ENCODE measurements around the gene AGER. TPM values are rescaled to one million over a fixed set of nuclear protein-coding genes. Genes with fewer than 3 reads are reported as not detected.
"Not testable (repeated sequence)": the region's sequence is repeated elsewhere in the genome, so short reads cannot be mapped to it uniquely, and the experiment has no call there.

The AGER gene
- total RNA-seq, 1 donor from 2014 or later = 3.0 TPM

DNA sequence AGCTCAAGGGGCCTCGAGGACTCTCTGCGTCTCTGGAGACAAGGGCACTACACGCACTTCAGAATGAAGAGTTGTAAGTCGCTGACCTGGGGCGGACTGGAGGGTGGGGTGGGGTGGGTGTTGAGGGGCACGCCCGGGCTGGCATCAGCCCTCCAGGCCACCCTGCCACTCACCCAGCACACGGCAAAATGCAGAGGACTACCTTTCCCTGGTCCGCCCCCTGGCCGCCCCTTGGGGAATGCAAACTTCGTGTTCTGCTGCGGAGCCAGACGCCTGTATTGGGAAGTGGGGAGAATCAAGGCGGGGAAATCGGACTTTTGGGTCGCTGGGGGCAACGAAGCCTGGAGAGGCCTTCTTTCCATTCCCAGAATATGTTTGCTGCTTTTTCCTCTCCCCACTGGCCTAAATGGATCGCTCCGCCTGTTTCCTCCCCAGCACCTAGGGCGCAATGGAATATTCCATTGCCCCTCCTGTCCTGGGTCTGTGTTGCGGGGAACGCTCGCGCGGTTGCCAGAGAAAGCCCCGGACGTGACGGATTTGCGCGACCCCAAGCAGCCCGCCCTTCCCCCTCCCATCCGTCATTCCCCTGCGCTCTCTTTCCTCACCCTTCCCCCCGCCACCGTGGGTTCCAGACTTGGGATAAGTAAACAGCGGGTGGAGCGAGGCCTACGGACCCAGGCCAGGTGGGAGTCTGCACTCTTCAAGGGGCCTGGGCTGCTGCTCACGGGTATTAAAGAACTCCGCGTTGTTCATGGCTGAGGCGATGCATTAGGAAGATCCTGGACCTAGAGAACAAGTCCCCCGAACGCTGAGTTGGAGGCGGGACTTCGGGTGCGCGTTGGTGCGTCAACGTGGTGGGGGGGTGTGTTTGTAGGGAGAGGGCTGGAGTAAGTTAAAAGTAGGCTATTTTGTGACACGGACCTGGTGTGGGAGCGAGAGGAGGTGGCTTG lies 30.2 kb downstream of the AGER start, which contains the start of gene PPT2:
PPT2 (plus strand) TSS at position 578 of the 950 bp plus-strand sequence. CDS start 454 bp downstream, outside the sequence.
- peak; percentile 91 for ATAC-seq
- DNase-seq = peak; percentile 92
- intact Hi-C loops (cut with micrococcal nuclease) = no loop called here

DNA sequence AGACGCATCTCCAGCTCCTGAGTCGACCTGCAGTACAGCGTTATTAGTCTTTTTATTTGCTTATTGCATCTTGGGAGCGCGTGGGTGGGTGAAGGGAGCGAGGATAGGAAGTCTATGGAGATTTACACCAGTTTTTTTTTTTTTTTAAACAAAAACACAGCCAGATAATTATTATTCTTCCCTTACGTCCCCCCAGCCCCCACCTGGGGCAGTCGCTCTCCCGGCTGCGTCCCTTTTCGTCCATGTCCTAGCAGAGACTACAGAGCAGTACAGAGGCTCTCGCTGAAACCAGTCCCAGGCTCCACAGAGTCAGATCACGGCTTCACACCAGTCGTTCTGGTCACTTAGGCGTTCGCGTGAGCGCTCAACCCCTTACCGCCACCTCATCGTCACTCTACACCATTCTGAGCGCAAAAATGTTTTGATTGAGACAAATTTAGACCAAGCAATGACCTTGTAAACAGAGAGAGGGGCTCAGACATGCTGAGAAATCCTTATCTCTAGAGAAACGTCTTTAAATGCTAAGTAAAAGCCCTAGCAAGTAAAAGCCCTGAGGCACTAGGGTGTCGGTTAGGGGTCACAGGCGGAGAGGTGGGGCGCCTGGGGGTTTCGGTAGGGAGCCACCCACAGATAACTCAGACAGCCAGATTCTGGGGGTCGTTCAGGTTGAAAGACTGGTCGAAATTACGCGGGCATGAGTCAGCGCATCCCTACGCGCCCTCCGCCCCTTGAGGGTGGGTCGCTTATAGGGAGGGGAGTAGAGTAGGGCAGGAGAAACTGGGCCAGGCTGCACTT lies 31.1 kb downstream of the AGER start:
- ATAC-seq = peak; percentile 35
- DNase-seq = peak; percentile 46
- intact Hi-C loops (cut with micrococcal nuclease) = no loop called here

DNA sequence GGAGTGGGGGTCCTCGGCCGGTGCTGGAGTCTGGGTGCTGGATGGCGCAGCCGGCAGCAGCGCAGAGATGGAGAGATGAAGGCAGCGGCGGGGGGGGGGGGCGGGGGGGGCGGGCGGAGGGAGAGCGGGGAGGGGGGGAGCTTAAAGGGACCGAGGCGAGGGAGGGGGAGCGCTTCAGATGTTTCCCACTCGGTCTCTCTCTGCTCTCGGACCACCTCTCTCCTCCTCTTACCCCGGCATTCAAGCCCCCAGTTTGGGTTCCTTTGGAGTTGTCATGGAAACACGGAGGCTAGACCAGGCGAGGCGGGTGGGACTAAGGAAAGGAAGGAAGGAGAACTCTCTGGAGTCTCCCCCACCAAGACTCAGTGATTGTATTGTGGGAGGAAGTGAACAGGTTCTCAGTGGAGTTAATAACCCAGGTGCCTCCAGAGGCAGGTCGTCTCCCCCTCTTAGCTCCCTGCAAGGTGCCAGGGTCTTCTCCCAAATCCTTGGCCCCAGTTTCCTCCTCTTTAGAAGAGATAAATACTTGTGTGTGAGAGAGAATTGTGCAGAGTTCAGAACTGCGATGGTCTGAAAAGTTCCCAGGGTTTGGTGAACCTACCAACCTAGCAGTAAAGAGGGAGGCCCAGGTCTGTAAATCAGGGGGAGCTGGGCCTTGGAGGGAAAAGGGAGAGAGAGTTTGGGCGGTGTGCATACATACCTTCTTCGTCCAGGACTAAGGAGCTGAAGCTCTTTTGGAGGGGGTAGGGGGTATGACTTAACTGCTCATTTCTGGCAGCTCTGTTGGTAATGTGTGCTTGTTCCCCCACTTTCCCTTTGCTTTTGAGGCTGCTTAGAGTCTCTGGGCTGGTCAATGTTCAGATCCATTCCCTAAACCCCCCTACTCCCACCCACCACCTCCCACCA lies 31.9 kb downstream of the AGER start, which contains the start of gene PRRT1:
PRRT1 (minus strand) TSS at position 77 of the 906 bp plus-strand sequence. CDS start 112 bp downstream, outside the sequence.
- intact Hi-C loops (cut with micrococcal nuclease) = no loop called here
- no peak for ATAC-seq
- no peak for DNase-seq

DNA sequence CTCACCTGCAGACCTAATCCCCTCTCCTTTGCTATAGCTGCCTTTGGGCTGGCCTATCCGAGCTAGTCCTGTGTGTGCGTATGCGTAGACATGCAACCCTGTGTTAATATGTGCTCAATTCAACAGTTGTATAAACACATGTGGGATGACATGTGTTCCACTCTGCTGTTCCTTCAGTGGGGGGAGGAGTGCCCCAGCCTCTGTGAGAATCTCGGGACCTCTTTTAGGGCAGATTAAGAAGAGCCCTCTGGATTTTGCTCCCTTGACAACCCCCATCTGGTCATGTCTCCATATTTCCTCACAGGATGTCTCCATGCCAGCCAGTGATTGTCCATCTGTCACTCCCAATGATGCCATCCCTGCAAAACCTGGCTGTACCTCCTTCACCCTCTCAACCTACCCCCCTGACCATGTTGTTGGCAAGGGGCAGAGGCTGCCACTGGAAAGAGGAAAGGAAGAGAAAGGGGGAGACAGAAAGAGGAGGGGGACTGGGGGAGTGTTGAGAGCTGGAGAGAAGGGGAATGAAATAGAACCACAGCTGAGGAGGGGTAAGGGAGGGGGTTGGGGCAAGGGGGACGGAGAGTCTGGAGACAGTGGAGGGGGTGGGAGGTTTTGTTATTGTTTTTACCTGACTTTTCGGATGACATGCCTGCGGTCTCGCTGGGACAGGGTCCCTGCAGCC lies 32.7 kb downstream of the AGER start:
- no peak for DNase-seq
- intact Hi-C loops (cut with micrococcal nuclease) = no loop called here
- ATAC-seq = no peak

DNA sequence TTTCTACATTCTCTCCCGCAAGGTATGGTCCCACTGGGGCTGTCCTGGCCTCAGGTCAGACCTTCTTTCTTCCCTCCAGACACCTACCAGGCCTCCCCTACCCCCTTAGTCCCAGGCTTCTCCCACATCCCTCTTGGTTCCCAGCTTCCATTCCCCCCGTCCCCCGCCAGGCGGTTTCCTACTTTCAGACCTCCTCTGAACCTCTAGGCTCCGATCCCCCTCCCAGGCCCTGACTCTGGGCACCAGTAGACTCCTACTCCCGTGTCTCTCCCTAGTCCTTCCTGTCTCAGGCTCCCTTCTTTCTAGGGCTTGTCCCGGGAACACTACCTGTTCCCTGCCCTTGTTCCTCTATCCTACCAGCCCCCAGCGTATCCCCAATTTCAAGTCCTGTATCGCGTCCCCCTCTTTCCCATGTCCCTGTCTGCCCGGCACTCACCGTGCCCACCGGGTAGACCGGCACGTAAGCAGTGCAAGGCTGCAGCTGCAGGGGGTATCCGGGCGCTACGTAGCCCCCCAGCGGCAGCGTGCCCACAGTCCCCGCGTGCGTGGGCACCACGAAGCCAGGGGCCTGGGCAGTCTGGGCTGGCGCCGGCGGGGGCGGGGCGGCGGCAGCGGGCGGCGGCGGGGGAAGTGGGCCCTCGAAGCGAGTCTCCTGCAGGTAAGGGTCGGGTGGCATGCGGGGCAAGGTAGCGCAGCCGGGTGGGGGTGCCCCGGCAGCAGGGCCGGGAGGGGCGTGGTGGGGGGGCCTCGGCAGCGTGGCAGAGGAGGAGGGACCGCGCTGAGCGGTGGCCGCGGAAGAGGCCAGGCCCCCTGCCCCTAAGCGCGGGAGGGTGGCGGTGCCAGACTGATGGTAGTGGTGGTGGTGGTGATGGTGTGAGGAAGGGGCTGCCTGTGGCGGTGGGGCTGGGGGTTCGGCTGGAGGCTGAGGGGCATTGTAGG lies 33.9 kb downstream of the AGER start:
- intact Hi-C loops (cut with micrococcal nuclease) = no loop called here
- no peak for DNase-seq
- ATAC-seq = no peak

DNA sequence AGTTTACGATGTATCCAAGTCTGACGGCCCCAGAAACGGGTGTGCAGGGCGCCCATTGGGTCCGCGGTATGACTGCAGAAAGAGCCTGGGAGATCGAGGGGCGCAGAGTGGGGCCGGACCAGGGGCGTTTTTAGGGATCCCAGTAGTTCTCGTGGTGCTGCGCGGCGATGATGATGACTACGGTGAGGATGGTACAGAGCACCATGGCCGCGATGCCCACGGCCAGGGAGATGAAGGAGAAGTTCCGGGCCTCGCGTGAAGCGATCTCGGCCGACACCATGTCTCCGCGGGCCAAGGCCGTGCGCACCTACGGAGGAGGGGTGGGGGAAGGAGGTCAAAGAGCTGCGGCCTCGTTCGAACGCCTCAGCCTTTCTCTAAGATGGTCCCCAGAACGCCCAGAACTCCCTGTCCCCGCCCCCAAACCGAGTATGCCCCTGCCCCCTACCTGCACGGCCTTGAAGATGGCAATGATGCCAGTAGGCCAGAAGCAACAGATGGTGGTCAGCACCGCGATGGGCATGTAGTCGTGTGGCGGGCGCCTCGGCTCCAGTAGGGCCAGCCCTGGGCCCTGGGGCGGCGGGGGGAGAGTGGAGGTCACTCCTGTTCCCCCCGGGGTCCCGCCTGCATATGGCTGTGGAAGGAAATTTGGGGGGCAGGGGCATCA lies 34.8 kb downstream of the AGER start:
- intact Hi-C loops (cut with micrococcal nuclease) = no loop called here
- DNase-seq (no peak), ATAC-seq (no peak)

DNA sequence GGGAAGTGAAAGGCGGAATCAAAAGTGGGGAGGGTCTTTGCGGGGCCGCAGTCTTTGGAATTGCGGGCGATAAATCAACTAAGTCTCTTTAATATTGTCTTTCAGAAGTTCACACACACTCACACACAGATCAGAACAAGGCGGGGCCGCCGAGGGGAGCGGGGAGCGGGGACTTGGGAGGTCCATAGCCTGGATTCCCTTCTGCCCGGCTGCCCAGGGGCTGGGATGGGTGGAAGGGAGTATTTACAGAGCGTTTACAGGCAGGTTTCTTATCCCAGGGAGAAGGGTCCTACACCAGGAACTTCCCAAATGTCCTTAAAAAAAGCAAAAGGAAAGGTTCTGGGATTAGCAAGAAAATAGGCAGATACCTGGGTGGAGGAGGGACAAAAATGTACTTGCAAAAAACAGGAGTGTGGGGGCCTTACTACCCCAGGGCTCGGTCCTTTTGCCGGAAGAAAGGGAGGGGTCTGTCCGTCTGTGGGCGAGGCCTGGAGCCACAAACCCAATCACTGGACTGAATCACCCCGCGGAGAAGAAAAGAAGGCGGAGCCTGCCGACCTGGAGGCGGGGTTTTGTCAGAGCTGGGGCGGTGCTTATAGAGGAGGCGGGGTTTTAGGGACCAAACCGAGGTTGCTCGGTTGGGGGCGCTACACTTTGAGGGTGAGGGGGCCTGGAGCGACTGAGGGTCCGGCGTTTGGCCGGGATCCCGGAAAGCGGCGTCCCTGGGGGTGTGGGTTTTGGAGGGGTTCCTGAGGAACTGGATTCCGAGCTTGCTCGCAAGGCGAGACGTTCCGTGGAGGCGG lies 35.6 kb downstream of the AGER start:
- intact Hi-C loops (cut with micrococcal nuclease) = no loop called here
- ATAC-seq = peak; percentile 39
- DNase-seq = peak; percentile 76

DNA sequence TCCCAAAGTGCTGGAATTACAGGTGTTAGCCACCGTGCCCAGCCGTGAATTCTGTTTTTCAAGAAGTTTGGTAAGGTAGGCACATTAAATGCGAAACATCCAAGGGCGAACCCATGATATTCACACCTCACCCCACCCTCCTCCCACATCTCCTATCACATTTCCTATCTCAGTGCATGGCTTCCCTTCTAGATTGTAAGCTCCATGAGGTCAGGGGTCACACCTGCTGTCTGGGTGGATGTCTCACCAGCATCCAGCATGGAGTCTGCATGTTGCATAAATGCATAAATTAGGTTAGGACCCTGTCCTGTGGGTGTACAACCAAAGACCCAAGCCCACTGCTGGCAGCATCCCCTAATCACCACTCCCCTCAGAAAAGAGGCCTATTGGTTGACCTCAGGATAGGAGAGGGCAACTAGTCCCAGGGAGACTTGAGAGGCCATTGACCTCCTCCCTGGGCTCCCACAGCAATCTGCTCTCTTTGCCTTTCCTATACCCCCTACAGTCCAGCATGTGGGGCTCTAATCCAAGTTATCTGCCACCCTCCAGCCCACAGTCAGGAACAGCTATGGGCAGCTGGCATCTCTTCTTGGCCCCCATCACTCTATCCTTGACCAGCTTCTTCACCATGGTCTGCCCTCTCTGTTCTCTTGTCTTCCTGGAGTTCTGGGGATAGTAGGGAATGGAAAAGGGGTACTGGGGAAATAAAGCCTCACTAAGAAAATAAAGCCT lies 36.5 kb downstream of the AGER start:
- no peak for ATAC-seq
- no peak for DNase-seq
- intact Hi-C loops (cut with micrococcal nuclease) = no loop called here

DNA sequence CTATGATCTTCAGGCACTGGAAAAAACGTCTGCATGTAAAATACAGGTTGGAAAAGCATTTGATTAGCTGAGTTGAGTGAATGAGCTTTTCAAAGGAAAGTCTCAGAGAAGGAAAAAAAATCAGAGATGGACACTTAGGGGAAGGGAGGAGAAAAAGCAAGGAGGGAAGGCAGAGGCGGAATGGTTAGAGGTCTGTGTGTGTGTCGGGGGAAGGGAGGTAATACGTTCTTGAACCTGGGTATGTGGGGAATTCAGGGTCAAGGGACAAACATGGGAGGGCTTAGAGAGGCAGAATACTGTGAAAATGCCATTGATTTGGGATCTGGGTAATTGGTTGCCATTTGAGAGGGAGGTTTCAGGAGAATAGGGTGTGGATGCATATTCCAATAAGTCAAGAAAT lies 37.4 kb downstream of the AGER start:
- intact Hi-C loops (cut with micrococcal nuclease) = no loop called here
- DNase-seq = no peak
- no peak for ATAC-seq

DNA sequence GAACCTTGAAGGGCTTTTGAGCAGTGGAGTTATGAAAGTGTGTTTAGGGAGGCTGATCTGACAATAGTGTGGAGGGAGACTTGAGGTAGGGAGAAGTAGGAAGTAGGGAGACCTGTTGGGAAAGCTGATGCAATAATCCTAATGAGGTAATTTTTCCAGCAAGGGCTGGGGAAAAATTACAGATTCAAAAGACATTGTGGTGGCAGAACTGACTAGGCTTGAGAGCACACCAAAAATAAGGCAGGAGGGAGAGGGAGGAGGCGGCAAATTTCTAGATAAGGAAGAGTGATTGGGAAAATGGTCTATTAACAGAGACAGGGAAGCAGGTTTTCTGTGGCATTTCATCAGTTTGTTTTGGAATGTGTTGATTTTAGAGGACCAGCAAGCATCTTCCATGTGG lies 37.8 kb downstream of the AGER start:
- DNase-seq (no peak), ATAC-seq (no peak)
- intact Hi-C loops (cut with micrococcal nuclease) = no loop called here

DNA sequence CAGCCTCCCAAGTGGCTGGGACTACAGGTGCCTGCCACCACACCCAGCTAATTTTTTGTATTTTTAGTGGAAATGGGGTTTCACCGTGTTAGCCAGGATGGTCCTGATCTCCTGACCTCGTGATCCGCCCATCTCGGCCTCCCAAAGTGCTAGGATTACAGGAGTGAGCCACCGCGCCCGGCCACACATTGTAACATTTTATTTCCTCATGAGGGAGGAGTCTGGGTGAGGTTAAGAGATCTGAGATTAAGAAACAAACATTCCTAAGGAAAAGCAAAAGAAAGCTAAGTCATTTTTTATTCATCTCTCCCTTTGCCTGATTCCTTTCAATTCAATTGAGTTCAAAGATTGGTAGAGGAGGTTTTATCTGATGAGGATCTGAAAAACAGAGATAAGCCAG lies 39.8 kb downstream of the AGER start:
- DNase-seq; intact Hi-C loops (cut with micrococcal nuclease); ATAC-seq: not testable (repeated sequence)

DNA sequence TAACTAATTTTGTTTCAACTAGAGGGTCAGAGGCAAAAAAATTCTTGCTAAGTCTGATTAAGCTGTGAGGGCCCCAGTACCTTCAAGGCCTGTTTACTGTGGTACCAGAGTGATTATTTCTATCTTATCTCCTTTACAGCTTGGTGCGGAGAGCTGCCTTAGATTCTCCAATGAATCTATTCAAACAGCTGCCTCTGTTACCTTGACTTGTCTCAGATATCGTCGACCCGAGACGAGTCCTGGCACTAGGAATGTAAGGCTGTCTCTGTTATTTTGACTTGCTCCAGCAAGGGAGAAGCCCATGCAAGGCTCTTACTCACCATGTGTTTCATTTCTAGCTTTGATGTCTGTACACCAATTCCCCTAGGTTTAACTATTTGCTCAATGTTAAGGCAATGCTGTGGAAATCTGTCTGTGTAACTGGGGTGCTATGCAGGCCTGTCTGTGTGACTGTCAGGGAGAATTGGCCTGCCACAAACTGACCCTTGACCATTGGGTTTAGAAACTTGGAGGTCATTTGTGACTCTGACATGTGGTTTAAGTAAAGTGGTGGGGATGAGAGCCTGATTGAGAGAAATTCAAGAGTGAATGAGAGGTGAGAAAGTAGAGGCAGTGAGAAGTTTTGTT lies 43.5 kb downstream of the AGER start:
- DNase-seq (no peak), ATAC-seq (no peak)
- intact Hi-C loops (cut with micrococcal nuclease) = no loop called here

DNA sequence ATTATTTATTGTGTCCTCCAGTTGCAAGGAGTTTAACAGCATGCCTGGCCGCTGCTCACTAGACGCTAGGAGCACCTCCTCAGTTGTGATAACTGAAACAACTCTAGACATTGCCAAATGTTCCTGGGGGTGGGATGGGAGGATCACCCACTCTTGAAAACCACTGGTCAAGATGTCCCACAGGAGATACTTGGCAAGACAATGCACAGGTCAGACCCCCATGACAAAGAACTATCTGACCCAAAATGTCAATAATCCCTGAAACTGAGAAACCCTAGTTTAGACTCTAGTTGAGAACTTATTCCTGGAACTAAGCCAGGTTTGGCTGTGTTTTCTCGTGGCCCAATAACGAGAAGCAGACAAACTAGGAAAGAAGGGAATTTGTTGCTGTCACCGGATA lies 44.5 kb downstream of the AGER start:
- ATAC-seq (no peak), DNase-seq (no peak)
- intact Hi-C loops (cut with micrococcal nuclease) = no loop called here

DNA sequence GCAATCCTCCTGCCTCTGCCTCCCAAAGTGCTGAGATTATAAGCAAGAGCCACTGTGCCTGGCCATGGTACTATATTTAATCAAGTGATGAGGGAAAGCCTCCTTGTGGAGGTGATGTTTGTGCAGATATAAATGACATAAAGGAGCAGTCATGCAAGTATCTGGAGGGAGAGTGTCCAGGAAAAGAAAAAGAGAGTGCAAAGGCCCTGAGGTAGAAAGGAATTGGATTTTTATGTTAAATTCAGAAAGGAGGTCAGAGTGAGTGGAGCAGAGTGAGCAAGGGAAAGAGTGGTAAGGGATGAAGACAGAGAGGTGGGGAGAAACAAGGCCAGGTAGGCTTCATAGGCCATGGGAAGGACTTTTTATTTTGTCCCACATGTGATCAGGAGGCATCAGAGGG lies 46.6 kb downstream of the AGER start:
- DNase-seq (no peak), ATAC-seq (no peak)
- intact Hi-C loops (cut with micrococcal nuclease) = no loop called here

DNA sequence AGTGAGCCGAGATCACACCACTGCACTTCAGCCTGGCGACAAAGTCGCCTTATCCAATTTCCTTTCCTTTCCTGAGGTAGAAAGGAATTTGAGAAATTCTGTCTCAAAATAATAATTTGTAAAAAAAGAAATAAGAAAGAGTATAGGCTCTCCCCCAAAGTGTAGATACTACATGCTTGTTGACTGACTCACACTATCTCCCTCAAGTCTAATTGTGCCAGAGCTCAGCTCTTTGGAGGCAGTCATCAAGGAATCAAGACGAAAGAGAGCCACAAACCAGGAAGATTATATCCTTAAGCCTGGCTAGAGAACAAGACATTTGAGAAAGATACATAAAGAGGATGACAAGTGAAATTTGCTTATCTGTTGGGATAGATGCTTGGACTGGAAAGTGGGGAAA lies 50.3 kb downstream of the AGER start:
- DNase-seq (no peak), ATAC-seq (no peak)
- intact Hi-C loops (cut with micrococcal nuclease) = no loop called here

Data from left ventricle myocardium superior (tissue), 1 donor.